Measurements from ENCODE around the gene ACTG1.
A peak's percentile ranks its signal among the peaks of the same experiment; 100 is the strongest.

ACTG1 gene

DNA sequence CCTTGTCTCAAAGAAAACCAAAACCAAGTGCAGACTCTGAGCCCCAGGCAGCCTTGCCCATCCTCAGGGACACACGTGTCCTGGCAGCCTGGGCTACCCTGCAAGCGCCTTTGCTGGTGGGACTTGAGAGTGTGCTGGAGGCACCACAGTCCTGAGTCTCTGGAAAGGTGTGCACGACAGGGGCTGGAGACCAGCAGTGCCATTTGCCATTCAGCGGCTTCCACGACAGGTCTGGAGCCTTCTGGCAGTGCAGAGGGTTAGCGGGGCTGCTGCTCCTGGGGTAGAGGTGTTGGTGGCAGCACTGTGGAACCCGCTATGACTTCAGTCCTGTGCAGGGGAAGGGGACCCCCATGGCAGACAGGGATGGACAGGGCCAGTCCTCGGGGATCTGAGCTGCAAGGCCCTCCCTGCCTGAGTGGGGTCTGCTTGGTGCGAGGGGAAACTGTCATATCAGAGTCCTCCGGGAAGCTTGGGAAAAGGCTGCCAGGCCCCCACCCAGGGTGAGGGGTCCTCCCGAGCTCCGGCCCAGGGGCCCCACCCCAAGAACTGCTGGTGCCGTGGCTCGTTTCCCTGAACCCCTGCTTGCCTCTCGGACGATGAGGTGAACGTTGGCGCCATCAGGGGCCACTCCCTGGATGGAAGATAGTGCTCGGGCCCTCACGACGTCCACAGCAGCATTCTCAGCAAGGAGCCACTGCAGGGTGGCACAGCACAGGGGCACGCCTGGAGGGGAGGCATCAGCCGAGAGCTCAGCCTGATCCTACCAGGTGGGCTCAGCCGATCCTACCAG, 32.8 kb upstream of the ACTG1 start:
- DNase-seq (ENCODE audit: low spot score) = no peak

DNA sequence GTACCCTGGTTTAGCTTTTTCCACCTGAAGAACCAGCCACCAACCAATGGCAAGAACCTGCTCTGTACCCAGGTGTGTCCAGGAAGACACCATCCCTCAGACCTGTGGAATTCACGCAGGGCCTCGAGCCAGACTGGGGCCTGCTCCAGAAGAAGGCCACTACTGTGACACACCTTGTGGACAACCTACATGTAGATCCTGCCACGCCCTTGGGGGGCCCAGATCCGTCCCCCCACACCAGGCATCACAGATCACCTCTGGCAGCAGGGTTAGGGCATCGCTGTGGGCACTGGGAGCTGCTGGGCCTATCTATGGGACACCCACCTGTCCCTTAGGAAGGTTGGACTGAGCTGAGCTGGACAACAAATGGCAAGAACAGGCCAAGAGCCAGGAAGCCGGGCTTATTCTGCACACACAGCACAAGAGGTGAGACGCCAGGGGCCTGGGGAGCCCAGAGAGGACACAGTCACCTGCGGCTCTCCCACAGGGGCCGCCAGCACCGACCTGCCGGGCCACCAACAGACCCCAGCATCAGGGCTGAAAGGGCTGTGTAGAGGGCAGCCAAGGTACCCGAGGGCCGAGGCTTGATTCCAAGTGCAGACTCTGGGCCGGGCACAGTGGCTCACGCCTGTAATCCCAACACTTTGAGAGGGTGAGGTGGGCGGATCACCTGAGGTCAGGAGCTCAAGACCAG, 31.8 kb upstream of the ACTG1 start:
- no peak for DNase-seq (ENCODE audit: low spot score)

DNA sequence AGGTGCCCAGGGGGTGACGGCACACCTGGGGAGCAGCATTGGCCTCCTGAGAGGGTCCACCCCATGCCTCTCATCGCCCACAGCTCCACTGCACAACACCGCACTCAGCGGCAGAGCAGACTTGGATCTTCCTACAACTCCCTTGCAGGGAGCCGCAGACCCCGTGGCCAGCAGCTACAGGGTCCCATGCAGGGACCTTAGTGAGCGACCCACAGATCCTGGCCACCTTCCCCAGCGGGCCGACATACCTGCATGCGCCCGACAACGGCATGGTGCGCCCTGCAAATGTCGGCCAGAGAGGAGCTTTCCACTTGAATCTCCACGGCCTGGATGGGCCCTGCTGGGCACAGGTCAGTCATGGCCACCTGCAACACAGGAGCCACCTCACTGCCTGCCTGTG, 31.2 kb upstream of the ACTG1 start:
- DNase-seq (ENCODE audit: low spot score) = no peak

- no peak for DNase-seq (ENCODE audit: low spot score)
These were observed 30.7 kb upstream of the ACTG1 start for GRCh38 chr17:81543339-81543675.

- DNase-seq (ENCODE audit: low spot score) = no peak
These were observed 30.1 kb upstream of the ACTG1 start for GRCh38 chr17:81542431-81543338.

DNA sequence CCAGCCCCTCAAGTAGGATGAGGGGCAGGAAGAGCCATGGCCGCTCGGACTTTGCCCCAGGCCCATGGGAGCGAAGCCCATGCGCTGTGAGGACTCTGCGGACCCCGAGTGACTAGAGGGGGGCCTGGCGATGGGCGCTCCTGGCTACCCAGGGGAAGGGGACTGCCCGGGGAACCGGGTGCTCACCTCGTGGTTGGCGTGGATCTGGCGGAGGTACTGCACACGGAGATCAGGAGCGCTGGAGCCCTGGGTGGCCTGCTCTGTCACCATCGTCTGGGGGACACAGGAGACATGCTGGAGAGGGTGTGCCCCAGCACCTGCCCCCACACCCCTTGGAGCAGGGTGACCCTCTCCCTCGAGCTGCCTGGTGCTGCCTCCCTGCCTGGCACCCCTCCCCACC, 28.5 kb upstream of the ACTG1 start:
- no peak for DNase-seq (ENCODE audit: low spot score)

GRCh38 chr17:81540676-81541027, 28.1 kb upstream of the ACTG1 start:
- DNase-seq (ENCODE audit: low spot score) = no peak

GRCh38 chr17:81539961-81540675, 27.5 kb upstream of the ACTG1 start:
- no peak for DNase-seq (ENCODE audit: low spot score)

- DNase-seq (ENCODE audit: low spot score) = no peak
These were observed 26.9 kb upstream of the ACTG1 start for GRCh38 chr17:81539571-81539900.

- no peak for DNase-seq (ENCODE audit: low spot score)
These were observed 26.3 kb upstream of the ACTG1 start for GRCh38 chr17:81538651-81539570.

- DNase-seq (ENCODE audit: low spot score) = peak; percentile 89
These were observed 25.4 kb upstream of the ACTG1 start for GRCh38 chr17:81537856-81538555.

- DNase-seq (ENCODE audit: low spot score) = peak; percentile 89
These were observed 24.8 kb upstream of the ACTG1 start for GRCh38 chr17:81537343-81537855.

DNA sequence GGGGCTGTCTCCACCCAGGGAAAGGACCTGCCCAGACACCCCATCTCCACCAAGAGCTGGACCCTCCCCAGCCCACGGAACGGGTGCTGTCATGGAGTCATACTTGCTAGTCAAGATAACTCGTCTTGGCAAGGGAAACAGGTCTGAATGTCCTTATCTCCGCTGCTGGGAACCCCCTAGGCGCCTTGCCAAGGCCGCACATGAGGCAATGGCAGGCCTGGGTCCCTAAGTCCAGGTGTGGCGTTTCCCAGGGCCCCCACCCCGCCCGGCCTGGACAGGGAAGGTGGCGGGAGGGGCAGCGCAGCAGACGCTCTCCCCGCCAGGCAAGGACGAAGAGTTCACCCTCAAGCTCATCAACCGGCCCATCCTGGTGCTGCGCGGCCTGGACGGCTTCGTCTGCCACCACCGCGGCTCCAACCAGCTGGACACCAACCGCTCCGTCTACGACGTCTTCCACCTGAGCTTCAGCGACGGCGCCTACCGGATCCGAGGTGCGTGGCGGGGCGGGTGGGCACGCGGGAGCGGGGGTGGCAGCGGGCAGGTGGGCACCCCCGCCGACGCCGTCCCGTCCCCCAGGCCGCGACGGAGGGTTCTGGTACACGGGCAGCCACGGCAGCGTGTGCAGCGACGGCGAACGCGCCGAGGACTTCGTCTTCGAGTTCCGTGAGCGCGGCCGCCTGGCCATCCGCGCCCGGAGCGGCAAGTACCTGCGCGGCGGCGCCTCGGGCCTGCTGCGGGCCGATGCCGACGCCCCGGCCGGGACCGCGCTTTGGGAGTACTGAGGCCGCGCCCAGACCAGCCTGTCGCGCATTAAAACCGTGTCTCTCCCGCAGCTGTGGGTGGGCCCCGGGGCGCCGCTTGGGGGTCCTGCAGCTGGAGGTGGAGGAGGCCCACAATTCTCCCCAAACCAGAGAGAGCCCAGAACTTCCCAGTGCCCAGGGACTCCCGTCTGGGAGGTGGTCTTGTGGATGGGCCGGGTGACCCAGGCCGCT, 24.0 kb upstream of the ACTG1 start:
- DNase-seq (ENCODE audit: low spot score) = no peak

DNA sequence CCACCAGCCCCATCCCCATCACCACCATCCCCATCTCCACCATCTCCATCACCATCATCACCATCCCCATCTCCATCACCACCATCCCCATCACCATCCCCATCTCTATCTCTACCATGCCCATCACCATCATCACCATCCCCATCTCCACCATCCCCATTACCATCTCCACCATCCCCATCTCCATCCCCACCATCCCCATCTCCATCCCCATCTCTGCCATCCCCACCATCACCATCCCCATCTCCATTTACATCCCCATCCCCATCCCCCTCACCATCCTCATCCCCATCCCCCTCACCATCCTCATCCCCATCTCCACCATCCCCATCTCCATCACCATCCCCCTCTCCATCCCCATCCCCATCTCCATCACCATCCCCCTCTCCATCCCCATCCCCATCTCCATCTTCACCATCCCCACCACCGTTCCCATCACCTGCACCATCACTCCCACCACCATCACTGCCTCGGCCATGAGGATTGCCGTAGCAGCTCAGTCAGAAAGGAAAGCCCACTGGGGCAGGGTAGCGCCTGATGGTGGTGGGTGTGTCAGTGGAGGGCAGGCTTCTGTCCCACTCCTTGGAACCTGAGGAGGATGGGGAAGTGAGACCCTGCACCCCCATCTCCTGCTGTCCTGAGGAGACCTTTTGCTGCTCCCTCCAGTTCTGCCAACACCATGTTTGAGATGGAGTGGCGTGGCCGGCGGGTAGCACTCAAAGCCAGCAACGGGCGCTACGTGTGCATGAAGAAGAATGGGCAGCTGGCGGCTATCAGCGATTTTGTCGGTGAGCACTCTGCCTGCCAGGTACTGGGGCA, 23.1 kb upstream of the ACTG1 start:
- no peak for DNase-seq (ENCODE audit: low spot score)

DNA sequence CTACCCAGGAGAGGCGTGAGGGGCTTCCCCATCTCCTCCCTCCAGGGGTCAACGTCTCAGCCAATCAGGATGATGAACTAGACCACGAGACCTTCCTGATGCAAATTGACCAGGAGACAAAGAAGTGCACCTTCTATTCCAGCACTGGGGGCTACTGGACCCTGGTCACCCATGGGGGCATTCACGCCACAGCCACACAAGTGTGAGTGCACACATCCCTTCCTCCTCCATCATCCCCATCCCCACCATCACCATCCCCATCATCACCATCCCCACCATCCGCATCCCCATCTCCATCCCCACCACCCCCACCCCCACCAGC, 22.4 kb upstream of the ACTG1 start:
- DNase-seq (ENCODE audit: low spot score) = no peak

DNA sequence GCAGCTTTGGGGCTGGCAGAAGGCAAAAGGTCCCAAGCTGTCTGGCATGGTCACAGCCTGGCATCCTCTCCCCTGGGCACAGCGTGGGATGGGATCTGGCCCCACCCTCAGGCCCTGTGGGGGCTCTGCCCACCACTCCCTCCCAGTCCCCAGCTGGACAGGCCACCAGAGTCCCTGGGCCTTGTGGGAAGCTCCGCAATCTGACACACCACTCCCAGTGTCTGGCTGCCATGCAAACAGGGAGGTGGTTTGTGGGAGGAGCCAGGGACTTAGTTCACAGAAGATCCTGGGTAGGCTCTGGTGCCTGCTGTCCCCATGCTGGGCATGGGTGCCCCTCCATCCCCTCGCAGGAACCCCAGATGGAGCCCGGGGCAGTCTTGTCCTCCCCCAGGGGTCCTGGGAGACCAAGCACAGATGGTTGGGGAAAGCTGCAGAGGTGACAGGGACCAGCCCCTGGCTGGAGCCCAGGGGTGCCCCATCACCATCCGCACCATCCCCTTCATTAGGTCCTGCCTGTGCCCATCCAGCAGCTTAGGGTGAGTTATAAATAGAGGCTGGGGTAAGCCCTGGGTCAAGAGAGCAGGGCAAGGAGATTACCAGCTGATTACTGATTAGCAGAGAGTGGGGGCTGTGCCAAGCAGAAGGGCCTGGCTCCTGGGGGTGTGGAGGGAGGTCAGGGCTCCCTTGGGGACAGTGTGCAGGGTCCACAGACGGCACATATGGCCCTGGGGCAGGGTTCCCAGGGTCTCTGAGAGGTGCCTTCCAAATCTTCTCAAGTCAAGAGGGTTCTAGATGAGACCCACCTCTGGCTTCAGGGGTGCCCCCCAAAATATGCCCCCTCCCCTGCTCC, 21.8 kb upstream of the ACTG1 start:
- DNase-seq (ENCODE audit: low spot score) = no peak

- no peak for DNase-seq (ENCODE audit: low spot score)
These were observed 20.9 kb upstream of the ACTG1 start for GRCh38 chr17:81533339-81534141.

All from D341Med (cell line).